ENCODE data around the gene TSPAN31.

The TSPAN31 gene

GRCh38 chr12:57736741-57737466 lies 7.9 kb upstream of the TSPAN31 start:
- DNase-seq: no peak

GRCh38 chr12:57737467-57738460 lies 7.1 kb upstream of the TSPAN31 start:
- DNase-seq: no peak

DNA sequence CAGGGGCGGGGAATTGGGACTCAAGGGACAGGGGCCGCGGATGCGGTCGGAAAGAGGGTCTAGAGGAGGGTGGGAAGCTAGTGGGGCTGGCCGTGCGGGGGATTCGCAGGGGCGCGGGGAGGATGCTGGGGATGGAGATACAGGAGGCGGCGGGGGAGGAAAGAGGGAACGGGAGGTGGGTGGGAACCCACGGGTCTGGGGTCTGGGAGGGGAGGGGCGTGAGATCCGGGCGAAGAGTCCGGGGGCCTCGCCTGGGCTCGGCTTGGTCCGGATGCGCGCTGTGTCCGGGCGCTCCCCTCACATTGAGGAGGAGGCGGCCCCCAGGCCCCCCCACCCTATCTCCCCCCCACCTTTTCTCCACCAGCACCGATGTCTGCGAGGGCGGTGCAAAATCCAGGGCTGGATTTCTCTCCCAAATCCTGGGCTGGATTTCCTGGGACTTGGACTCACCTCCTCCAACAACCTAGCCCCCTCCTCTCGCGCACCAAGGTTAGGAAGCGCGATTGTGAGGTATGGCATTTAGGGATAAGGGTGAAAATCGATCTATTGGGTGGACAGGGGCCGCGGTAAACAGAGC lies 6.1 kb upstream of the TSPAN31 start, which contains the start of gene AGAP2:
AGAP2 (minus strand) TSS at position 82 of the 577 bp plus-strand sequence. CDS start 496 bp downstream, outside the sequence.
- DNase-seq: no peak

DNA sequence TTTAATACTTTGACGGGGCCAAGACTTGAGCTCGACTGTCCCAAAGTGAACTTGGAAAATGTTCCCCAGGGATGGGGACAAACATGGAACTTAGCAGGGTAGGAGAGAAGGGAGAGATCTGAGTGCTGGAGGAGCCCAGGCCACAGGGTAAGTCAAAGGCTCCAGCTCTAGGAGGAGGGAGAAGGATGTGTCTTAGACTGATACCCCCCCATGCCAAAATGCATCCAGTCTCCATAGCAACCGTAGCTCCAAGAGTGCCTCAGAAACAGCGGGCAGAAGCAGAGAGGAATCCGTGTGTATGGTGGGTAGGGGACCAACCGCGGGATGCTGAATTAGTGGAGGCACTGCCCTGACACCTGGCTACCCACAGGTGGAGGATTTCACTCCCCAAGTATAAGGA lies 5.5 kb upstream of the TSPAN31 start:
- no peak for DNase-seq

GRCh38 chr12:57739914-57740538 lies 4.8 kb upstream of the TSPAN31 start:
- no peak for DNase-seq

GRCh38 chr12:57740656-57741412 lies 4.0 kb upstream of the TSPAN31 start:
- DNase-seq: peak; percentile 37

GRCh38 chr12:57741413-57741789 lies 3.4 kb upstream of the TSPAN31 start:
- no peak for DNase-seq

DNA sequence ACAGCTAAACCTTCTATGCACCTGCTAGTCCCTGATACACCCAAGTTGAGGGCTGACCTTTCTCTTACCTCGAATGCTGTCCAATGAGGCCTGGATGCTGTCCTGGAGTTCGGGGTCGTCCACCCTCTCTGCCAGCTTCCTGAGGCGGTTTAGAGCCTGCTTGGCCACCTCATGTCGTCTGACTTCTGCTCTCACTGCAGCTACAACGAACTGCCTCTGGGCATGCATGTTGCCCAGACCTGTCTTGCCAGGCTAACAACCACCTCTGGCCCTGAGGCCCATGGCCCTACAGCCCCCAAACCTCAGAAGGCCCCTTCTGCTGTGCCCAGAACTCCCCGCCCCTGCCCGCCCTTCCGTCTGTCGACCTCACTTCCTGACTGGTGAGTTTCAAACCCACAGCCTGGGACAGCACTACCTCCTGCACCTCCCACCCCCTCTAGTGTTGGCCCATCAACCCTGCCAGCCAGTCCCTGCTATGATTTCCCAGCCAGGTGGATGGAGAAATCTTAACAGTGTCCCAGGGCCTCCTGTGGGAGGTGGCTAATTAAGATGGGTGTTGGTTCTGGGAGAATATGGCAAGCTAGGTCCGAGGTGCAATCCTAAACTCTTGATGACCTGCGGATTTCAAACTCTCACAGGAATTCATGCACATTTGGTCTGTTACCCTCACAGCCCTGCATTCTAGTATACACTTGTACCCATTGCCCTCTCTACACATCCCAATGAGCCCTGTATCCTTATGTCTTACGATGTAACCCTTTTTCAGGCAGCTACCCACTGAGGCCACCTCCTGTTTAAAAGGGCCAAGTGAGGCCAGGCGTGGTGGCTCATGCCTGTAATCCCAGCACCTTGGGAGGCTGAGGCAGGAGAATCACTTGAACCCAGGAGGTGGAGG lies 2.7 kb upstream of the TSPAN31 start:
- peak; percentile 71 for DNase-seq

GRCh38 chr12:57743769-57744168 lies 1.1 kb upstream of the TSPAN31 start:
- DNase-seq: no peak

GRCh38 chr12:57744194-57744776 lies 554 bp upstream of the TSPAN31 start:
- DNase-seq: no peak

GRCh38 chr12:57745485-57745881 lies 644 bp downstream of the TSPAN31 start:
- peak; percentile 26 for DNase-seq

- DNase-seq: peak; percentile 30
These were observed 1.2 kb downstream of the TSPAN31 start for GRCh38 chr12:57746025-57746424.

GRCh38 chr12:57749061-57749460 lies 4.2 kb downstream of the TSPAN31 start:
- DNase-seq: no peak

DNA sequence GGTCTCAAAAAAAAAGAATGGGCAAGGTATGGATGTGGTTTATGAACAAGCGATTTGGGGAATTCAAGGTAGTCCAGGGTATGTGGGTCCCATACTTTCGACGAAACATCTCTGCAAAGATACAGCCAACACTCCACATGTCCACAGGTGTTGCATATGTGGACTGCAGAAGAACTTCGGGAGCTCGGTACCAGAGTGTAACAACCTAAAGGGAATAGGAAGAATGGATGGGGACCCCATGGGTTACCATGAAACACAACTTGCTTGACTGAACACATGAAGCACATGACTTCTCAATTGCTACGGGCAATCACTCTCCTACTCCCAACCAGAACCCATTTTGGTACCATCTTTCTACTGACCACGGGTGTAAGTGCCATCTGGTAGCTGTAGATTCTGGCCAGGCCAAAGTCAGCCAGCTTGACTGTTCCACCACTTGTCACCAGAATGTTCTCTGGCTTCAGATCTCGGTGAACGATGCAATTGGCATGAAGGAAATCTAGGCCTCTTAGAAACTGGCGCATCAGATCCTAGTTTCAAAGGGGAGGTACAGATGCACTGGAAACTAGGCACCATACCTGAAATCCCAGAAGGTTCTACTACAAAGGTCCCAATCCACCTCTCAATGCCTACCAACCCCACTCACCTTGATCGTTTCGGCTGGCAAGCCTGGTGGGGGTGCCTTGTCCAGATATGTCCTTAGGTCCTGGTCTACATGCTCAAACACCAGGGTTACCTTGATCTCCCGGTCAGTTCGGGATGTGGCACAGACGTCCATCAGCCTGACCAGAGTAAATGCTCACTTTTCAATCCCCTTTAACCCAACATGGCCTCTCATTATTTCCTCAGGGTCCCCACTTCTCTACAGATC lies 6.0 kb downstream of the TSPAN31 start:
- DNase-seq: no peak

DNA sequence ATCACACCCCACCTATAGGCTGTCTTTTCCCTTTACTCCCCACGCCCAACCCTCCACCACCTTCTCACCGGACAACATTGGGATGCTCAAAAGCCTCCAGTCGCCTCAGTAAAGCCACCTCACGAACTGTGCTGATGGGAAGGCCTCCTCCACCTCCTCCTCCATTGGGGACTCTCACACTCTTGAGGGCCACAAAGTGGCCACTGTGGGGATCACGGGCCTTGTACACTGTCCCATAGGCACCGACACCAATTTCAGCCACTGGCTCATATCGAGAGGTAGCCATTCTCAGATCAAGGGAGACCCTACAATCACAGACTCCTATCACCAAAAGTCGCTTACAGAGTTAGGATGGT lies 6.6 kb downstream of the TSPAN31 start:
- DNase-seq: no peak

DNA sequence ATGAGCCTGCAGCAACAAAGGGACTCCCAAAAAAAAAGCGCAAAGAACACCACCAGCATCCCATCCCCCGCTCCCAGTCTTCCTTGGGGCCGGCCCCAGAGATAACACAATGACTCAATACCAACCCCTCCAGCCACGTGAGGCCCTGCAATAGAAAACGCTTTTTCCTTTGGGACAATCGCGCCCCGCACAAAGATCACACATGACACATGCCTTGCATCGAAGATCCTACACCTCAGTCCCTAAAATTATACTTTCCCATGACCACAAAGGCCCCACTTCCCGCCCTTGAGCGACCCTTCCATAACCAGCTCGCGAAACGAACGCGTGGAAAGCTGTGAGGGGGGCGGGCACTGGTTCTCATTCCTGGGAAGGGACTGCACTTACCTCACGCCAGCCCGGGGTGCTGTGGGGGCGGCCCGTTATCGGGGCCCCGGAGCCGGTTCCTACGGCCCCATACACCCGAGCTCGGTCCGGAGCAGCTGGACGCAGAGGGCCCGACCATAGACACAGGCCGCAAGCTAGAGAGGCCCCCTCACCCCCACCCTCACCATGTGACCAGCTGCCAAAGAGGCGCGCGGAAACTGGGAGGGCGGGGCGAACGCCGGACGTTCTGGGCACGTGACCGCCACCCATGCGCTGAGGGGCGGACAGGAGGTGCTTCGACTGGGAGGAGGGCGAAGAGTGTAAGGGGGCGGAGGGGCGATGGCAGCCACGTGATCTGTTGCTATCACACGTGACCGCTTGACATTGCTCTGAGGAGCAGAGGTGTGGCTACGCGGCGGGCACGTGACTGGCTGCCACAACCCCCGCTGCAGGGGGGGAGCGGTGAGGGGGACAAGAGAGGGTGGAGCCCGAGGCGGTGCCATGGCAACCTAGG lies 7.2 kb downstream of the TSPAN31 start, which contains the start of gene CDK4:
CDK4 (minus strand) TSS at position 523 of the 880 bp plus-strand sequence. CDS start 593 bp downstream, outside the sequence.
- DNase-seq: peak; percentile 99

- no peak for DNase-seq
These were observed 7.8 kb downstream of the TSPAN31 start for GRCh38 chr12:57752668-57753000.

DNA sequence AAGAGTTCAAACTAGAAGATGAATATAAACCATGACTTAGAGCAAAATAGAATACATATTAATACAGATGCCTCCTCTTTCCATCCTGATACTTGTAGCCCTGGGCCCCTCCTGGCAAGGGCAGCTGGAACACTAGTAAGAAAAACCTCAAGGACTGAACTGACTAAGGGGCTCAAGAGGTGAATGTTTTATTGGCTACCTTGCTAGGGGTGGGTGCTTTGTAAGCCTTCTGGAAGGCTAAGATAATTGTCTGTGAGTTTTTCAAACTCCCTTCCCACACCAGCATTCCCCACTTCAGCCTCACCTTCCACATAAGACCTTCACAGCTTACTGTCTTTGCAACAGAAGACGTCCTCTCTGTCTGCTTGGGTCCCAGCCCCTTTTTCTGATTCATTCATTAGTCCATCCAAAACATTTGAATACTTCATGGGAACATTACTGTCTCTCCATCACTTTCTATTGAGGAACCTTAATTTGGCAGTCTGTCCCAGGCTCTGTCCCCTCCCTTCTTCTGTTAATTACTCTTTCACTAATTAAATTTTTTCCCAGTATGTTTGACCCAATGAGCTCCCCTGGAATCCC lies 9.0 kb downstream of the TSPAN31 start:
- peak; percentile 68 for DNase-seq
